GM06990 (cell line): ENCODE data around the gene SCAF8.

Source experiments
- DNase-seq: peaks from one replicate; pipeline ENCODE4 v3.0.0-alpha.2; 2011; ENCODE audit not compliant: insufficient read length; ENCODE audit errors: extremely low read depth
- H3K27me3 ChIP-seq: replicated peaks from 2 replicates; pipeline ENCODE4 v1.6.0; 2011; ENCODE audit warnings: low read length; ENCODE audit not compliant: control insufficient read depth, insufficient read depth
- H3K36me3 ChIP-seq: 2 replicates; pipeline ENCODE4 v1.5.1; 2011; ENCODE audit warnings: low read length; ENCODE audit not compliant: control insufficient read depth, insufficient read depth
- H3K4me3 ChIP-seq: replicated peaks from 2 replicates; pipeline ENCODE4 v1.5.1; 2011; ENCODE audit warnings: low read depth, mild to moderate bottlenecking, control low read depth, low read length
- TF ChIP-seq, protein P1 (sequence below): IDR thresholded peaks from 2 replicates; pipeline ENCODE4 v1.5.1; 2011; ENCODE audit warnings: low read length, control low read depth, mild to moderate bottlenecking, inconsistent platforms; ENCODE audit not compliant: insufficient read depth, poor library complexity, severe bottlenecking

The SCAF8 gene

DNA sequence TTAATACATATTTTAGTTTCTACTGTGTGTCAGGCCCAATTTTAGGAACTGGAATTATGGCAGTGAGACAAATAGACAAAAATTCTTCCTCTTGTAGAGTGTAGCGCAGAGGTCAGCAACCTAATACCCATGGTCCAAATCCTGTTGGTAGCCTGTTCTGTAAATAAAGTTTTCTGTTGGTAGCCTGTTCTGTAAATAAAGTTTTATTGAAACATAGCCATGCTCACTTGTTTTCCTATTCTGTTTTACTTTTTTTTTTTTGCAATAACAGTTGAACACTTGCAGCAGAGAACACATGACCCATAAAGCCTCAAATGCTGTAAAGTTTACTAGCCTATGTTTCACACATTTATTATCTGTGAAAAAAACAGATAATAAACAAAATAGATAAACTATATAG, 87.9 kb downstream of the SCAF8 start:
- peaks cover 7% of the 10 kb centered on the region for H3K36me3 ChIP-seq
- TF ChIP-seq, protein P1, sequence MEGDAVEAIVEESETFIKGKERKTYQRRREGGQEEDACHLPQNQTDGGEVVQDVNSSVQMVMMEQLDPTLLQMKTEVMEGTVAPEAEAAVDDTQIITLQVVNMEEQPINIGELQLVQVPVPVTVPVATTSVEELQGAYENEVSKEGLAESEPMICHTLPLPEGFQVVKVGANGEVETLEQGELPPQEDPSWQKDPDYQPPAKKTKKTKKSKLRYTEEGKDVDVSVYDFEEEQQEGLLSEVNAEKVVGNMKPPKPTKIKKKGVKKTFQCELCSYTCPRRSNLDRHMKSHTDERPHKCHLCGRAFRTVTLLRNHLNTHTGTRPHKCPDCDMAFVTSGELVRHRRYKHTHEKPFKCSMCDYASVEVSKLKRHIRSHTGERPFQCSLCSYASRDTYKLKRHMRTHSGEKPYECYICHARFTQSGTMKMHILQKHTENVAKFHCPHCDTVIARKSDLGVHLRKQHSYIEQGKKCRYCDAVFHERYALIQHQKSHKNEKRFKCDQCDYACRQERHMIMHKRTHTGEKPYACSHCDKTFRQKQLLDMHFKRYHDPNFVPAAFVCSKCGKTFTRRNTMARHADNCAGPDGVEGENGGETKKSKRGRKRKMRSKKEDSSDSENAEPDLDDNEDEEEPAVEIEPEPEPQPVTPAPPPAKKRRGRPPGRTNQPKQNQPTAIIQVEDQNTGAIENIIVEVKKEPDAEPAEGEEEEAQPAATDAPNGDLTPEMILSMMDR = no peak

DNA sequence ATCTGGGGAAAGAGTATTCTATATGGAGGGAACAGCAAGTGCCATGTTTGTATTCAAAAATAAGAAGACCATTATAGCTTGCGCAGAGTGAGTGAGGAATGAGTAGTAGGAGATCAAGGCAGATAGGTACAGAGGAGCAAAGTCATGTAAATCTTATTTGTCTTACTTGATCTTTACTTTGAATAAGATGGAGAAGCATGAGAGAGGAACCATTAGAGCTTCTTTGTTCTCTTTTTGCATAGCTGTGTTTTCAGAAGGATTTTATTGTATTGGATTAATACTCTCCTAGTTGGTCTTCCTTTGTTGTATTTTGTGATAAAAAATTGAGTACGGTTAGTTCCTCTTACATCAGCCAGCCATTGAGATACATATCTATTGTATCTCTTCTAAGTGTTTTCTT, 88.4 kb downstream of the SCAF8 start:
- TF ChIP-seq, protein P1 = no peak
- peaks cover 6% of the 10 kb centered on the region for H3K36me3 ChIP-seq
- DNase-seq = no peak
- no peaks in the 10 kb centered on the region for H3K27me3 ChIP-seq
- no peak overlapping the region for H3K4me3 ChIP-seq

More for the DNA sequence above, 87.9 kb downstream of the SCAF8 start:
- no peak for DNase-seq
- no peaks in the 10 kb centered on the region for H3K27me3 ChIP-seq
- no peak overlapping the region for H3K4me3 ChIP-seq

DNA sequence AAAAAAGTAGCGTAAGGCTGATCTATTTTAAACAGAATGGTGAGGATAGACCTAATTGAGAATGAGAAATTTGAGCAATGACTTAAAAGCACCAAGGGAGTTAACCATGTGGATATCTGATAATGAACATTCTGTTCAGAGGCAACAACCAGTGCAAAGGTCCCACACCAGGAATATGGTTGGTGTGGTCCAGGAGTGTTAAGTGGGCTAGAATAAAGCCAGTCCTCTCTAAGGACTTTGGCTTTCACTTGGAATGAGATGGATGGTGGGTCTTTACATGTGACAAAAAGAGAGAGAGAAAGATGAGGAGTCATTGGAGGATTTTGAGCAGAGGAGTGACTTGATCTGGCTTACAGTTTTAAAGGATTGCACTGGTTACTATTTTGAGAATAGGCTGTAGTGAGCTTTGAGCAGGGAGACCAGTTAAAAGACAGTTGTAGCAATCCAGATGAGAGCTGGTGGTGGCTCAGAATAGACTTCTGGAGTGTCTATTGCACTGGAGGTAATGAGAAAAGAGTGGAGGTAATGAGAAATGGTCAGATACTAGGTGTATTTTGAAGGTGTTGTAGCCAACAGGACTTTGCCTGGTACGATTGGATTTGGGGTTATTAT, 89.8 kb downstream of the SCAF8 start:
- no peak for DNase-seq
- peaks cover 6% of the 10 kb centered on the region for H3K36me3 ChIP-seq
- TF ChIP-seq, protein P1 = no peak
- no peak overlapping the region for H3K4me3 ChIP-seq
- H3K27me3 ChIP-seq = no peaks in the 10 kb centered on the region

DNA sequence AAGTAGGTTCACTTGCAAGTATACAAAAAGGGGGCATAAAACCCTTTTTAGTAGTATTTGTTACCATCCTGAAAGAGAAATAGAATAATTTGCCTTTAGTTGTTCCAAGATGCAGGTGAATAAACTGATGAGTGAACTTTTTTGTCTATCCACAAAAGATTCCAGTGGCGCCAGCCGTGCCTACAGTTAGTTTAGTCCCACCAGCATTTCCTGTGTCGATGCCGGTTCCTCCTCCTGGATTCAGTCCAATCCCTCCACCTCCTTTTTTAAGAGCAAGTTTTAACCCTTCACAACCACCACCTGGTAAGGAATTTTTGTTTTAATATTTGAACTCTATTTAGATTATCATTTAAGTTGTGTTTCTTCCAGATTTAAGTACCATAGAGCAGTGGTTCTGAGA, 90.9 kb downstream of the SCAF8 start:
- Histone ChIP-seq H3K4me3 (no peak overlapping the region), H3K27me3 (no peaks in the 10 kb centered on the region), H3K36me3 (peaks cover 7% of the 10 kb centered on the region)
- DNase-seq = no peak
- TF ChIP-seq, protein P1 = no peak

DNA sequence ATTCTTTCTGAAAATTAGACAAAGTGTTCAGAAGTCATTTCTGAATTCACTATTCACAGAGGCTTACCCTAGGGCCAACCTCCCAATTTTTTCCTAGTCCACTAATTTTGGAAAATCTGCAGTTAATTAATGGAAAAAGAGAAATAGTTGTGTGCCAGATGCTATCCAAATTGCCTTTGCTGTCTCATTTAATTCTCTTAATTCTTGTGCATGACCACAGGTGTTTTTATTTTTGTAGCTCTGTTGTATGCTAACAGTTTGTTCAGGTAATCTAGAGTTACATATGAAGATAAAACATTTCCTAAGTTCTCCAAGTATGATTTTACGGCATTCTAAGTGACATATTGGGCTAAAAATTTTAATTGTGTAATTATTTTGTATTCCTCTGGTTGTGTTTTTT, 96.8 kb downstream of the SCAF8 start:
- TF ChIP-seq, protein P1 = no peak
- no peaks in the 10 kb centered on the region for H3K27me3 ChIP-seq
- no peak overlapping the region for H3K4me3 ChIP-seq
- peaks cover 2% of the 10 kb centered on the region for H3K36me3 ChIP-seq
- no peak for DNase-seq

DNA sequence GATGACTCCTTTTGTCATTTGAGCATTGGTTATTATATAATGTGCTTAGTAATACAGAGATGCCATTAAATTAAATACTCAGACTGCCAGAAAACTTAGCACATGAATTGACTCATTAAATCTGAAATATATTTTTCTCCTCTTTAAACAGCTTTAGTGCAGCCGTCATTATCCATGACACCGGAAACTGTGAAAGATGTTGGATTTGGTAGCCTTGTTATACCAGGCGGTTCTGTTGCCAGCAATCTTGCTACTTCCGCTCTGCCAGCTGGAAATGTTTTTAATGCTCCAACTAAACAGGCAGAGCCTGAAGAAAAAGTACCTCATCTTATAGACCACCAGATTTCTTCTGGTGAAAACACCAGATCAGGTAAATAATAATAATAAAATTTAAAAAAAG, 97.6 kb downstream of the SCAF8 start:
- TF ChIP-seq, protein P1 = no peak
- peaks cover 2% of the 10 kb centered on the region for H3K36me3 ChIP-seq

More for the DNA sequence above, 97.6 kb downstream of the SCAF8 start:
- Histone ChIP-seq H3K4me3 (no peak overlapping the region), H3K27me3 (no peaks in the 10 kb centered on the region)
- no peak for DNase-seq
